Activated CD4-positive, alpha-beta T cell treated with anti-CD3 and anti-CD28 coated beads for 24 hours (primary cell): Measurements from ENCODE around the gene ENHO.
A peak's percentile ranks its signal among the peaks of the same experiment; 100 is the strongest.
"Not testable (repeated sequence)": the region's sequence is repeated elsewhere in the genome, so short reads cannot be mapped to it uniquely, and the experiment has no call there.

Source experiments
- DNase-seq, 2 donors: peaks; one replicate each; pipeline ENCODE4 v3.0.0-alpha.2; 2020; ENCODE audit warnings: low read depth in 2 of 2

ENHO gene

DNA sequence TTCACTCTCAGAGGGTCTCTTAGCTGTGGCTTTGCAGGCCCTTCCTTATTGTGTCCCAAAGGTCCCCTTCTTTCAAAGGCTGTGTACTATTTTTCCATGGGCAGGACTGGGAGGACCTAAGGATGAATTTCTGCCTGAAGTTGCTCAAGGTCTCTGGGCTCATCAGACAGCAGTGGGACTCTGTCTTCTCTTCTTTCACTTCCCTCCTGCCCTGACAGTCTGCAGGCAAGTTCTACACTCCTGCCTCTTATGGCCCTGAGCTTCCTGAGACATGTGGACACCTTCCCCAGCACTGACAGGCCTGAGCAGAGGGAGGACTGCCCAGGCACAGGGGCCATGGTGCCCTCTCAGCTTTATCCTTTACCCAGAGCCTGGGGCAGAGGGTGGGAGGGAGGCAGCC is 14.8 kb downstream of the ENHO start:
- no peak for DNase-seq

DNA sequence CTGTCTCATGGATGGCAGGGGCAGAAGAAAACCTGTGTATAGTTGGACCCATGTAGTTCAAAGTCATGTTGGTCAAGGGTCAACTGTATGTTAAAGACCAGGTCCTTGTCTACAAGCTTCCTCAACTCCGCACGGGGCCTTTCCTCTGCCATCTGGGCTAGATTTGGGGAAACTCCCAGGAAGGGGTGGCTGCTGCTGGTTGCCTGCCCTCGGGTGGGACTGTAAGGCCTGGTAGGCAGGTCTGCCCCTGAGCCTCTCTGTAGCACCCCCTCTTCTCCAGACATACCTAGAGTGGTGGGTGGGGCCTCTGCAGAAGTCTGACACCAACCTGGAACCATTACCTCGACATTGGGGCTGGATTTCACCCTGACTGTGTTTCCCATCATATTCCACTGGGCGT is 15.2 kb downstream of the ENHO start:
- DNase-seq: no peak

DNA sequence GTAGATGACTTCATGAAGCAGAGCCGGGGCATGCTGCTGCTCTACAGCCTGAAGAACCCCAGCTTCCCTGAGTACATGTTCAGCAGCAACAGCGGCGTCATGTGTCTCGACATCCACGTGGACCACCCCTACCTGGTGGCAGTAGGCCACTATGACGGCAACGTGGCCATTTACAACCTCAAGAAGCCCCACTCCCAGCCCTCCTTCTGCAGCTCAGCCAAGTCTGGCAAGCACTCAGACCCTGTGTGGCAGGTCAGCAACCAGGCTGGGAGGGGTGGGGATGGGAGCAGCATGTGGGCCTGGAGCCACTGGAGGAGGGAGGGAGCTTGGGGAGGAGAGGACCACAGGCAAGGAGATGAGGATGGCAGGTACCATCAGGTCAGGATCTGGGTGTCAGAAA is 16.2 kb downstream of the ENHO start:
- DNase-seq: no peak

DNA sequence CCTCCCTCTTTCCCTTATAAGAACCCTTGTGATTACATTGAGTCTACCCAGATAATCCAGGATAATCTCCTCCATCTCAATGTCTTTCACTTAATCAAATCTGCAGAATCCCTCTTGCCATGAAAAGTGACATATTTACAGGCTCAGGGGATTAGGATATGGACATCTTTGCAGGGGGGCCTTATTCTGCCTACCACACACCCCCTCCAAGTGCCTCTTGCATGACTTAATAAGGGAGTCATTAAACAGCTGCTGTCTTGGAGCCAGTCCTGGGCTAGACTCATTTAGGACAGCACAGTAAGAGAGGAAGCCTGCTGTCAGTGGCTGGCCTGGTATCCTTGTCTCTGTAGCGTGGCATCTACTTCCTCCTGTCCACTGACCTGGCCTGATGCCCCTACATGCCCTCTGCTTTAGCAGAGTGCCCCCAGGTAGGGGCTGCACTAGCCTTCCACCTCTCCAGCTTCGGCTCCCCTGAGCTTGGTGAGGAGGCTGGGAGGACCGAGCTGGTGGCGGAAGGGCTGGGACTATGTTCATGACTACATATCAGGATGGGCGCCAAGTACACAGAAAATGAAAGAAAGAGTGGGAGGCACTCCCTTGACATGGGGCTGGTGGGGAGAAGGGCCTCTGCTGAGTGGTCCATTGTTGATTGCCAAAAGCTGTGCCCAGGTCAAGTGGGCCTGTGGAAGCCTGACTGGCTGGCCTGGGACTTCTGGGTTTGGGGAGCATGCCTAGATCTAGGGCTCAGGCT is 17.2 kb downstream of the ENHO start:
- no peak for DNase-seq

DNA sequence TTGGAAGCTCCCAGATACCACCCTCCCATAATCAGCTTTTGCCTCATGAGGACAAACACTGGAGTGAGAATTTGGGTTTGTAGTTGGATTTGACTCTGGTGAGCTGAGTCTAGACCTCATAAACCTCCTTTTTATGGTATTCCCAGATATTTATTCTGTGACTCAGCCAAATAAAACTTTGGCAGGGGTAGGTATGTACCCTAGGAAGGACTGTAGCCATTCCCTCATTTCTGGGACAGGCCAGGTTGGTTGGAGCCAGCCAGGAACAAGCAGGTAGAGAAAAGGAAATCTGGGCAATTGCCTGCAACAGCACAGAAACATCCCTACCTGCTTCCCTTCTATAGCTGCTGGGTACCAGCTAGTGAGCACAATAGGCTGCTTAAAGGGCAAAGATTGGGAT is 19.4 kb downstream of the ENHO start:
- DNase-seq: no peak

DNA sequence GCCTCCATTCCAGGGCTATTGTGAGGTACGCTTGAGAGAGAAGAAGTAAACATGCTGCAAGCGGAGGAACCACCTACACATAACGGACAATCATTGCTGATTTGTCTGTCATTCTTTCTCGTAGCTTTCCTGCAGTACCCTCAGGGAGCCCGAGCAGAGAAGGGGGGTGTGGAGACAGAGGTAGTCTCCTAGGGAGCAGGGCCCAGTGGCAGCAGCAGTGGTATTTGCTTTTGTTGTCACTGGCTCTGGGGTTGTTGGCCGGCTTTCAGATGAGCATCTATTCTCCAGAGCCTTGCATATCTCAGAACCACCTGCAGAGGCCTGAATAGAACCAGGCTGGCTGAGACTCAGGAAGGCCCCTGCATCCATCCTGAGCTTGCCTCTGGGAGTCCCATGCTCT is 19.9 kb downstream of the ENHO start:
- no peak for DNase-seq

DNA sequence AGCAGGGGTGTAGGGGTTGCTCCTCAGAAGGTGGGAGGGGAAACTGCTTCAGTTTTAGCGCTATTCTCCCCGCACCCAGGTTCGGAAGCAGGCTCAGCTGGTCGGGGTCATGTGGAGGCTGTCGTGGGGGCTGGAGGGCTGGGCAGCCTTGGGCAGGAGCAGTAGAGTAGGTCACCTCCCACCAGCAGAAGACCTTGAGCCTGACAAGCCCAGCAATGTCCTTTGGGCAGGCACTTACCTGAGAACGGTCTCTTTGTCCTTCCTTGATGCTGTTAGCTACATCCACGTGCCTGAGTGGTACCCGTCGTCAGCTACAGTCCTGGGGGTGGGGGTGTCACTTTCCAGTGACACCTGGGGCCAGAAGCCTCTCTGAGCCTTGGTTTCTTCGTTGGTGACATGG is 20.3 kb downstream of the ENHO start:
- DNase-seq: no peak

DNA sequence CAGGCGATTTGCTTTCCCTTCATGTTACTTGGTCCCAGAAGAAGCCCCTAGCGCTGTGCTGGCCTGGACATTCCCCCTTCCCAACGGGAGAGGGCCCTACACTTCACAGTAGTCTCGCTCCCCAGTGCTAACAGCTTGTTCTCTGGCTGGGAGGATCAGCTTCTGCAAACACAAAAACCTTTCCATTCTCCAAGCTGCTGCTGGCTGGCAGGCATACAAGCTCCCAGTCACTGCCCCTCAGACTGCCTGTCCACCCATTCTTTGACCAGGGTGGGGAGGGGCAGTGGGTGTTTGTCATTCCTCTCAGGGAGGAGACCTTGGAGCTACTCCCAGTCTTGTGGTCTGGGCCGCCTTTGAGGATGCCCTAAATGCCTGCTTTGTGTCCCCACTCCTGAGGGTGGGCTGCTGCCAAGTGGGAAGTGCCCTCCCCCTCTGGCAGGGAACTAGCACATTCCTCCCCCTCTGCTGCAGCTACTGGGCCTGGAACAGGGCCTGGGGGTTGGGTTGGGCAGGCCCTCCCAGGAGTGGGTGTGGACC is 20.8 kb downstream of the ENHO start:
- no peak for DNase-seq

DNA sequence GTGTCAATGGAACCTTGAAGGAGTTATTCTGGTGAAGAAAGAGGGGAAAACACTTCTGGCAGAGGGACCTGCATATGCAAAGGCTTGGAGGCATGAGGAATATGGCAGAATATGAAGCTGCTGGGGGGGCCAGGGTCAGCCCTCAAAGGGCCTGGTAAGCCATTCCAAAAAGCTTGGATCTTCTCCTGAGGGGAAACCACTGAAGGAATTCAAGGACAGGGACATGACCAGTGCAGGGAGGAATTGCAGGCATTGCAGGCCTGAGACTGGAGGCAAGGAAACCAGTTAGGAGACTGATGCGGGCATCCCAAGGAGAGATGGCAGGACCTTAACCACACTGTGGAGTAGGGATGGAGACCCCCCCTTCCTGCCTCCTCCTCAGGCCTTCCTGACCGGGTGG is 21.4 kb downstream of the ENHO start:
- DNase-seq: no peak

DNA sequence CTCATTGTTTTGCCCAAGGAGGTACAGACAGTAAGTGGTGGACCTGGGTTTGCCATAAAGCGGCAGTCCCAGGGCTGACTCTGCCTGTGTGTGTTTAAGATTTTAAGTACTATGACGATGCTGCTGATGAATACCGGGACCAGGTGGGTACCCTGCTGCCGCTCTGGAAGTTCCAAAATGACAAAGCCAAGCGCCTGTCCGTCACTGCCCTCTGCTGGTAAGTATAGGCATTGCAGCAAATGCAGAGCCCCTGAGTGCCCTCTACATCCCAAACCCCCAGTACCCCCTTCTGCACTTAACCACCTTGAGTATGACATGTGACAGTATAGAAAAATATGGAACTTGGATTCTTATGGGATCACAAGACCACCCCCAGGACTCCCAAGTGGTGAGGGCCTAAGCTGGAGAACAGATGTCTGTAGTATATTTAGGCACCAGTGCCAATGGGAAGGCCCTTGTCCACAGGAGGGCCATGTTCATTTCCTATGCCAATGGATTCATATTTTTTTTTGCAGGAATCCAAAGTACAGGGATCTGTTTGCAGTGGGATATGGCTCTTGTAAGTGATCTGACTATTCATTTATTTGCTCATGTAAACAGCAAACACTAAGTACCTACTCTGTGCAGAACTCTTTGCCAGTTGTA is 22.0 kb downstream of the ENHO start:
- DNase-seq: peak; percentile 73 to 81

DNA sequence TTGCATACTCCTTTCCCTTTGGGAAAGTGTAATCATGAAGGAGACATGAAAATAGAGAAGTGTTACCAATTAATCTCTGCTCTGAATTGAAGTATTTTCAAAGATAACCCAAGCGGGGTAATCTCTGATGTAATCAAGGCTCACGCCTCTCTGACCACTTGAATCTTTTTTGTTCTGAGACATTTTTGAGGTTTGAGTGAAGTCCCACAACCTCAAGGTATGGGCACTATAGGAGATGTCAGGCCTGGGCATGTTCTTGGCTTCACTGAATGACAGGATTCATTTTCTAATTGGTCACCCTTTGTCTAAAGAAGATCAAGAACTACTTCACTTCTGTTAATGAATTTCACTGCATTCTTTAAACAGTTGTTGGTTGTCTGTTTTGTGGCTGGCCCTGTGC is 23.7 kb downstream of the ENHO start:
- DNase-seq: no peak

DNA sequence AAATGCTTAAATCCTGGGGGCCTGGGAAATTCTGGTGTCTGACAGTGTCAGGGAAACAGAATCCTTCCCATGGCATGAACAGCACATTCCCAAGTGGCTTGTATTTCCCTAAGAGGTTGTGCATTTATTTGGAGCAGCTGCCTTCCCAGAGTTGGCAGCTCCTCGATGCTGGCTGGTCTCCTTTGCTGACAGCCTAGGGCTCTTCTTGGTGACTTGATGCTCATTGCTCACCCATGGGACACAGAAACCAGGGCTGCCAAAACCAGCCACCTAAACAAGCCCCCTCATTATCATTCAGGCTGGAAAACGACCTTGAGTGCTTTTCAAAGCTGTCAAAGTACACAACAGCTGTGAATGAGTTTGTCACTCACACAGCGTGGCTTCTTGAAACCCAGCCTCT is 24.2 kb downstream of the ENHO start:
- no peak for DNase-seq

DNA sequence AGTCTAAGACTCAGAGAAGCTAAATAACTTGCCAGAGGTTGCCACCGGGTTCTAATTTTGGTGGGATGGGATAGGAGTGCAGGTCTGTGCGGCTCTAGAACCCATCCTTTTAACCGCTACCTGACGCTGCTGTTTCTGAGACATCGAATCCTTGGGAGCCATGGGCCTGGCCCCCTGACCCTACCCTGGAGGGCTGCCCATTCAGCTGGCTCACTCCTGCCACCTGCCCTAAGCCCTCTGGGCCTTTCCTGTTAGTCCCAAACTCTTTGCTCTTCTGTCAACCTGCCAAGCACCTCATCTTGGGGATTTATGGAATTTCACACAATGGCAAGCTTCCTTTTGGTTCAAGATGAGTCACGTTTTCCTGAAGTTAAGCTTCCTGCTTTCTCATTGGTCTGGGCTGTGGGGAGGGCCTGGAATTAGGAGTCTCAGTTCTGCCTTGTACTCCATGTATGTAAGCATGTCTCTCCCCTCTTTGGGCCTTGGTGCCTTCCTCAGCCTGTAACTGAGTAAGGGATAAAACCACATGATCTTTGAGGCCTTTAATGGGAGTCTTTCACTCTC is 26.6 kb downstream of the ENHO start:
- no peak for DNase-seq

DNA sequence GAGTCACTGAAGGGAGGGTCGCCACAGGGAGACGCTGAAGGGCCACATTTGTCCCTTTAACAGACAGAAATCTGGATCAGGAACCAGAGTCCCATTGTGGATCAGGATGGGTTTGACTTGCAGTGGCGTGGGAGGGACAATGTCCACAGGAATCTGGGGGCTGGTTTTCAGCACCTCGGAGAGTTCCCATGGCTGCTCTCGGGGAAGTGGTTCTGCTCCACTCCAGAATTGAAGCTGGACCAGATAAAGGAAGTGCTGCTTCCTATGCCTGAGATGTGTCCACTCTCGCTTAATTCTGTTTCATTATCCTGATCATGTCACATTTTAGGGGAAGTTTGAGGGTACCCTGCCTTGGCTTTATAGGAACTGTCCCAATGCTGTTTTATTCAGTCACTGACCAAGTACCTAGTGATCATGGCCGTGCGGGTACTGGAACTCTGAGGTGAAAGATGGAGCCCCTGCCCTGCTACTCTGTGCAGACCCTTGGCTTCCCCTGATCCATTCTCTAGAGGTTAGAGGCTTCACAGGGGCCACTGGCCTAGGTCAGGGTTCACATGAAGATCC is 28.7 kb downstream of the ENHO start:
- no peak for DNase-seq

DNA sequence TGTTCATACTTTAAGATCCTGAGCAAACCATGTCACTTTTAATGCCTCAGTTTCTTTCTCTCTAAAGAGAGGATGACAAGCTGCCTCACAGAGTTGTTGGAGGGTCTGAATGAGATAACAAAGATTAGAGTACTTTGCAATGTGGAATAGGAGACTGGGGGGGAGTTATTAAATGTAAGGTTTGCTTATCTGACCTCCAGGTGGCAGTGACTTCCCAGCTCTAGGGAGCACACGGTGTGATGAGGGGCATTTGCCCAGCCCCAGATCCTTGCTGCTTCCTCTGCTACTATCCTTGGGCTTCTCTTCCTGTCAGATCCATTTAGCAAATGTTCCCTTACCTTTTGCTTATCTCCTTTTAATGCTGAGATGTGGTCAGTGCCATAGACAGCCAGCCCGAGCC is 30.7 kb downstream of the ENHO start:
- no peak for DNase-seq

DNA sequence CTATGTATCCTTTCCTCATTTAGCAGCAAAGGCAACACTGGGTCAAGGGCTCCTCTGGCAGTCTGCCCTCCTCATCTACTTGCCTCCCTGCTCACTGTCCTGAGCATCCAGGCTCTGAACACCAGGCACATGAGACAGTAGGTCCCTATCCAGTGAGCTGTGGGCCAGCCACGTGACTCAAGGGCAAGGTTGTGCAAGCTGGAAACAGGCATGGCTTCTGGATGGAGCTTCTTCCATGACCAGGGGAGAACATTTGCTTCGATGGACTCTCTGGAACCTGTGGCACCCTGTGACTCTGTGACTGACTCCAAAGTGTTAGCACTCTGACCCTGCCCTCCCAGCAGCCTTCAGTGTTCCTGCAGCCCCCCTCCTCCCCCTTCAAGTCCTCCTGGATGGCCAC is 31.2 kb downstream of the ENHO start:
- no peak for DNase-seq

DNA sequence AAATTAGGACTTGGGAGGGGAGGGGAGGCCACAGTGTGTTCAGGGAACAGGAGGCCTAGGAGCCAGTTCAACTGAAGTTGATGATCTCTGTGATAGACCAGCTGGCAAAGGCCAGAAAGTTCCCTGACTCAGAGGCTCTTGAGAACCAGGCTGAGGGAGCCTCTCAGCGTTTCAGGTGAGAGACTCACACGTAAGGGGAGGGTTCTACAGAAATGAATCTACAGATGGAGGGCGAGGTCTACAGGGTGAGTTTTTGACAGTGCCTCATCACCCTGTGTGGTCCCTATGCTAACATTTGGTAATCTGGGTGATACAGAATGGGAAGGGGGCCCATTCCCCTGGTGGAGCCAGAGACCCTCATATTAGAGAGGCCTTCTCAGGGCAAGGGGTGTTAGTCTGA is 32.0 kb downstream of the ENHO start:
- DNase-seq: no peak

DNA sequence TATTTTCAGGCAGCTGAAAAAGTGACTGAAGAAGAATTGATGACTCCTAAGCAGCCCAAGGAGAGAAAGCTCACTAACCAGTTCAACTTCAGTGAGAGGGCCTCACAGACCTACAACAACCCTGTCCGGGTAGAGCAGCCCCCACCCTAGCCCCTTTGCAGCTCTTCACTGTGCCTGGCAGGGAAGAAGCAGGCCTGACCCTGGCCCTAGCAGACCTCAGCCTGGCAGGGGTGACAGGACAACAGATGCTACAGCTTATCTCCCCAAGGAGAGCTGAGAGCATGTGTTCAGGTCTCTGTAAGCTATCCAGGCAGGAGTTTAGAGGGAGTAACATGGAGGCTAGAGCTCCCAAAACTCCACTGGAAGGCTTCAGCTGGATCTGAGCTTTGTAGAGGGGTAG is 32.4 kb downstream of the ENHO start:
- DNase-seq: no peak

DNA sequence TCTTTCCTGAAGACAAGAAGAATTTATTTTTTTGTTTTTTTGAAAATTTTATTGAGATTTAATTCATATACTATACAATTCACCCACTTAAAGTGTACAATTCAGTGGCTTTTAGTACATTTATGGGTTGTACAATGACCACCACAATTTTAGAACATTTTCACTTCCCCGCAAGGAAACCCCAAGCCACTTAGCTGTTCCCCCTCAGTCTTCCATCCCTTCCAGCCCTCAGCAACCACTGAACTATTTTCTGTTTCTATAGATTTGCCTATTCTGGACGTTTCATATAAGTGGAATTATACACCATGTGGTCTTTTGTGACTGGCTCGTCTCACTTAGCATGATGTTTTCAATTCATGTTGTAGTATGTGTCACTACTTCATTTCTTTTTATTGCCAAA is 36.2 kb downstream of the ENHO start:
- no peak for DNase-seq

DNA sequence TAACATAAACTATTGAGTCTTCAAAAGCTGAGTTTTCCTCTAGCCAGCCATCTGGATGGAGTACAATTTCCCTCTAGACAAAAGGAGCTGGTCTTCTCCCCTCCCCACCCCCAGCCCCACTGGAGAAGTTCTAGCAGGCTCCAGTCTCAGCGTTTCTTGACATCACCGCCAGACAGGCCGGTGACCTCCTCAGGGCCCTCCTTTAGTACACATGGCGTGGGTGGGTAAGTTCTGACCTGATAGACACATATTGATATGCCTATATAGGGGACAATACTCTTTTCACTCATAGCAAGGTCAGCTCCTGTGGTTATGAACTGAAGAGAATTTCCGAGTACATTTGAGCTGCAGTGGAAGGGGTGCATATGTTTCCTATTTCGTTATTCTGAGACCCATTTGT is 37.0 kb downstream of the ENHO start:
- DNase-seq: no peak

DNA sequence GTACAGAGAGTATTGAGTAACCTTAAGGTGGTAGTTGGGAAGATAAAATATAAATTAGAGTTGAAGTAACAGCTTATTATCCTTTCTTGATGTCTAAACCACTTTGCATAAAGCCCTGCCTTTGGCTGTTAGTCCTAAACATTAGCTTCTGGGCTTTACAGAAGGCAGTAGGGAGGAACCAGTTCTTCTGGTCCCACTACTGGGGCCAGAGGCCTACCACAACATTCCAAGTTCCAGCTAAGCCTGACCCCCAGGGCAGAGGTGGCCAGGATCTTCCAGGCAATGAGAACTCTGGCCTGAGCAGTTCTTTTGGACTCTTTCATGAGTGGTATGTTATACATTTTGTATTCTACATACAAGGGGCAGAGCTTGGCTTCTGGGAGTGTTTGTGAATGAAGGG is 38.1 kb downstream of the ENHO start:
- DNase-seq: no peak

DNA sequence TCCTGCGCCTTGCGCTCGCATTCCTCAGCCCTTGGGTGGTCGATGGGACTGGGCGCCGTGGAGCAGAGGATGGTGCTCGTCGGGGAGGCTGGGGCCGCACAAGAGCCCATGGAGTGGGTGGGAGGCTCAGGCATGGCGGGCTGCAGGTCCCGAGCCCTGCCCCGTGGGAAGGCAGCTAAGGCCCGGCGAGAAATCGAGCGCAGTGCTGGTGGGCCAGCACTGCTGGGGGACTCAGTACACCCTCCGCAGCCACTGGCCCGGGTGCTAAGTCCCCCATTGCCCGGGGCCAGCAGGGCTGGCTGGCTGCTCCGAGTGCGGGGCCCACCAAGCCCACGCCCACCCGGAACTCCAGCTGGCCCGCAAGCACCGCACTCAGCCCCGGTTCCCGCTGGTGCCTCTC is 40.0 kb downstream of the ENHO start:
- DNase-seq: not testable (repeated sequence)

DNA sequence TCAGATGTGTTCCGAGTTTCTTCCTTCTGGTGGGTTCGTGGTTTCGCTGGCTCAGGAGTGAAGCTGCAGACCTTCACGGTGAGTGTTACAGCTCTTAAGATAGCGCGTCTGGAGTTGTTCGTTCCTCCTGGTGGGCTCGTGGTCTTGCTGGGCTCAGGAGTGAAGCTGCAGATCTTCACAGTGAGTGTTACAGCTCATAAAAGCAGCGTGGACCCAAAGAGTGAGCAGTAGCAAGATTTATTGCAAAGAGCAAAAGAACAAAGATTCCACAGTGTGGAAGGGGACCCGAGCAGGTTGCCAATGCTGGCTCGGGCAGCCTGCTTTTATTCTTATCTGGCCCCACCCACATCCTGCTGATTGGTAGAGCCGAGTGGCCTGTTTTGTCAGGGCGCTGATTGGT is 41.2 kb downstream of the ENHO start:
- DNase-seq: not testable (repeated sequence)
